ENCODE results near the gene KRTAP10-12. TPM values are rescaled to one million over a fixed set of nuclear protein-coding genes. Genes with fewer than 3 reads are reported as not detected.

The KRTAP10-12 gene
- total and polyA plus RNA-seq, 10 of the 15 experiments (the other 5 are each of a cell fraction or from before 2014, with no cell fraction given): not detected

GRCh38 chr21:44734026-44734745 is 37.2 kb downstream of the KRTAP10-12 start (continued):
- TF ChIP-seq REST (IDR thresholded peaks at IDR 0.05; ENCODE audit: low read depth, low read length) (no peak), ZBTB40 (IDR thresholded peaks at IDR 0.05; ENCODE audit: borderline replicate concordance) (no peak), BACH1 (IDR thresholded peaks at IDR 0.05; ENCODE audit: borderline replicate concordance) (no peak), LARP7 (IDR thresholded peaks at IDR 0.05) (no peak)
